ENCODE results near the gene IL2.

IL2 gene

DNA sequence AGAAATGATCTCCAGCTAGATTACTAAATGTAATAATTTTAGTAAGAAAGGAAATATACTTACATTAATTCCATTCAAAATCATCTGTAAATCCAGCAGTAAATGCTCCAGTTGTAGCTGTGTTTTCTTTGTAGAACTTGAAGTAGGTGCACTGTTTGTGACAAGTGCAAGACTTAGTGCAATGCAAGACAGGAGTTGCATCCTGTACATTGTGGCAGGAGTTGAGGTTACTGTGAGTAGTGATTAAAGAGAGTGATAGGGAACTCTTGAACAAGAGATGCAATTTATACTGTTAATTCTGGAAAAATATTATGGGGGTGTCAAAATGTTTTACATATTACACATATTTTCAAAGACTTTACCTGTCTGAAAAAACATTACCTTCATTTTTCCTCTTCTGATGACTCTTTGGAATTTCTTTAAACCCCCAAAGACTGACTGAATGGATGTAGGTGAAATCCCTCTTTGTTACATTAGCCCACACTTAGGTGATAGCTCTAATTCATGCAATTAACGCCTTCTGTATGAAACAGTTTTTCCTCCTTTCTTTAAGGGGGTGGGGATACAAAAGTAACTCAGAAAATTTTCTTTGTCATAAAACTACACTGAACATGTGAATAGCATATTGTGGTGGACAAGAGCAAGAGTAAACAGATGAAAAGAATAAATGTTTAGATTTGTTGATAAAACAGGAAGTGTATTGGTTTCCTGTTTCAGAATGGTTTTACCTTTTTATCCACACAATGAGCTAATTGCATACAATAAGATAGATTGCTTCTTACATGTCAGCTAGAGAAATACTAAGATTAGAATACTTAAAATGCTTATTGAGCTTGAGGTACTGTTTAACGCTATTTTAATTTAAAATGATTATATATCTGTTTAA lies at the start of gene IL2:
TSS of gene IL2 (minus strand) at position 495 of the 886 bp plus-strand sequence. CDS start at position 210, 285 bp downstream.
- DNase-seq = peak; percentile 37

DNA sequence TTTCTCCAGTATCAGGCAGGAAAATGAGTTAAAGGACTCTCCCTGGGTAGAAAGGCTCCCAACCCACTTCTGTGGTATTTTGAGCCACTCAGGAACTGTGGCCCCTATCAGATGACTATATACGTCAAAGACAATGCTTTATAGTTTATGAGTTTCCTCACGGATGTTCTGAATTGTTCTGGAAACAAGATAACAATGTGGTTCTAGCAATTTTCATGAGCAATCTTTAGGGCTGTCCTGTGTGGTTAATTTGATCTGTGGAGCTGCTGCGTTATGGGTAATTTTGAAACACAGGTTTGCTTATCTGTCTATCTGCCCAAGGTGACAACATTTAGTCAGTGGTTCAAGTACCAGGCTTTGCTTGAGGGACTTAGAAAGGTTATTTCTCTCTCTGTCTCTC lies 46.7 kb upstream of the IL2 start:
- DNase-seq = peak; percentile 28

DNA sequence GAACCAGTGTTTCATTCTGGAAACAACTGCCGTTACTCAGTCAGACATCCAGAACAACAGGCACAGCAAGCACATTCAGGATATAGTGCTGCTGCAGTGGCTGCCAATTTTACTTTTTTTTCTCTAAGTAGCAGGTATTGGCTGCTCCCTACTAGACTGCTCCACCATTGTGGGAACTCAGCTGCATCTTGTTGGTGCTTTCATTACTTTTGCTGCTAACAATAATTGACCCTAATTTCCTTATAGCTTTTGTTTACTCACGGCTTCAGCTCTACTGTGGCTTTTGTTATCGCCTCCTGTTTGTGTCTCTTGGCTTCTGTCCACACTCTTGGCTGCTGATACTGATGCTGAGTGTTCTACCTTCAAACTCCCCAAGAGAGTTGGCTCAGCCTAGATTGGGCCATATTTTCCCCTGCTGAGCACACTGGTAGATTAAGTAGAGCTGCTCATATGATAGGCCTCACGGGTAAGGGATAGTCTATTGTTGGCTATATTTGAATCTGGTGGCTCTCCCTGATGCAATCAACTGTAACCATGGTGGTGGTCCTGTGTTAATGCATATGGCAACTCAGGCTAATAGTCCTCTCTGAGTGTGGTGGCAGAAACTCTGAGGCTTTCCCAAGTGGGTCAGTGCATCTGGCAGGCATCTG lies 44.5 kb upstream of the IL2 start:
- no peak for DNase-seq

DNA sequence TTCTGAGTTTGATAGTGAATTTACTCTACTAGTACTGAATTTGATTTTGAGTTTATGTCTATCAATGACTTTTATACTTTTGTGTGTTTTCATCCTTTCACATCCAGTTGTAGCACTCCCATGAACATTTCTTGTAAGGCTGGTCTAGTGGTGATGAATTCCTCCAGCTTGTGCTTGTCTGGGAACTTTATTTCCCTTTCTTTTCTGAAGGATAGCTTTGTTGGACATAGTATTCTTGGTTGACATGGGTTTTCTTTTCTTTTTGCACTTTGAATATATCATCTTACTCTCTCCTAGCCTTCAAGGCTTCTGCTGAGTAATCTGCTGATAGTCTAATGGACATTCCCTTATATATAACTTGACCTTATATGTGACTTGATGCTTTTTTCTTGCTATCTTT lies 32.5 kb upstream of the IL2 start:
- no peak for DNase-seq

DNA sequence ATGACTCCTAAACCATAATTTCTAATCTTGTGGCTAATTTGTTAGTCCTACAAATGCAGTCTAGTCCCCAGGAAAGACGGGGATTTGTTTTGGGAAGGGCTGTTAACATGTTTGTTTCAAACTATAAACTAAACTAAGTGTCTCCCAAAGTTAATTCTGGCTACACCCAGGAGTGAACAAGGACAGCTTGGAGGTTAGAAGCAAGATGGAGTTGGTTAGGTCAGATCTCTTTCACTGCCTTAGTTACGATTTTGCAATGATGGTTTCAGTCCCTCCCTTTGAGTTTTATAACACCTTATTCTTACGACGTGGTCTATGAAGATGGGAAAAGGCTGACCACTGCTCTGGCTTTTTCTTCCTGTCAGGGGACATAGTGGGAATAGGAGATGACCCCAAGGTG lies 27.0 kb upstream of the IL2 start:
- no peak for DNase-seq

DNA sequence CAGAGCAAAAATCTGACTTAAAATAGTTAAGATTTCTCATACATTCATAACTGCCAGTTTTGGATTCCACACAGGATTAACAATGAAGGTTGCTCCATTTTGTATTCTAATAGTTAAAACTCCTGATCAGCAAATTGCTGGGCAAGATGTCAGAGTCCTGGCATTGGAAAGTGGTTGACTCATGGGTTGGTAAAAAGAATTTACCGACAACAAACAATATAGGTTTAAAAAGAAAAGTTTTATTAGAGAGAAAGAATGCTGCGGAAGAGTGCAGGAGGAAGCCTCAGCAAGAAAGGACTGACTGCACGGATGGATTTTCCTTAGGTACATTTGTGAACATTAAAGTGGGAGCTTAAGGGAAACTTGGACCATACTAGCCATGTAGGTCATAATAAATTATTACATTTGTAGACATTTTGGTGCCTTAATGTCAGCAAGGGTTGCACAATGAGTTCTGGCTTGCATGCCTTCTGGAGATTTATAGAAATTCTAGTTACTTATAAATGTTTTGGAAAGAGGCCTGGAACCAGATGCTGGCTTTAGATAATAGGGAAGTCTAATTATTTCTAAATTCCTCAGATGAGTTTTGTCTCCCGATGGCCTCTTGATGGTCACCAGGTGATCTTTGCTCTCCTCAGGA lies 25.4 kb upstream of the IL2 start:
- DNase-seq = no peak

DNA sequence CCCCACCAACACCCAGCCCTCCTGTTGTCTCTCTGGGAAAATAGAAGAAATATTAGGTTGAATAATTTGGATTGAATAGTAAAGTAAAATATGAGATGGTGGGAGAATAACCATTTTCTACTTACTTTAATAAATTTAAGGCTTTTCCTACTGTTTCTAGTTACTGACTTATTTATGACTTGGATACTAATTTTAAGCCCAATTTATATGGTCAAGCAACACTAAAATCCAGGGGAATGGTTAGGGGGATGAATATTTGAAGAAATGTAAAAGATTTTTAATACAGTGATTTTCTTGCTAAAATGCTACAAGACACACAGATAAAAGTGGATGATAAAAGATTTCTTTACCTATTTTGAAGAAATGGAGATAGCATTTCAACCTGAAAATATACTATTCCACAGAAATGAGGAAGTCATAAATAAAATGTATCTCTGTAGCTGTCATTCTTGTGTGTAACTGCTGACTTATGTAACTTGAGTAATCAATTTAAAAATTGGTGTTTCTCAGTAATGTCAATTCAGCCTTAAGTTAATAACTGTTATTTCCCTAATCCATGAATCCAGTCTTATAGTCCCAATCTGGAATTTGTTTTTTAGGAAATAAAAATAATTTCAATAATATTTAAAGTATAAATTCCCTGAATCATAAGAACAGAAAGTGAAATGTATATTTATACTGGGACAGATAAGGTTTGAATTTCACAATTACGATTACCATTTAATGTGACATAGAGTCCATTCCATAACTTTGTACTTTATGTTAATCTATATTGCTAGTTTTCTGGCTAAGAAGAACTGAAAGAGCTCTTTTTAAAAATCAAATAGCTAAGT lies 24.3 kb upstream of the IL2 start:
- DNase-seq = no peak

DNA sequence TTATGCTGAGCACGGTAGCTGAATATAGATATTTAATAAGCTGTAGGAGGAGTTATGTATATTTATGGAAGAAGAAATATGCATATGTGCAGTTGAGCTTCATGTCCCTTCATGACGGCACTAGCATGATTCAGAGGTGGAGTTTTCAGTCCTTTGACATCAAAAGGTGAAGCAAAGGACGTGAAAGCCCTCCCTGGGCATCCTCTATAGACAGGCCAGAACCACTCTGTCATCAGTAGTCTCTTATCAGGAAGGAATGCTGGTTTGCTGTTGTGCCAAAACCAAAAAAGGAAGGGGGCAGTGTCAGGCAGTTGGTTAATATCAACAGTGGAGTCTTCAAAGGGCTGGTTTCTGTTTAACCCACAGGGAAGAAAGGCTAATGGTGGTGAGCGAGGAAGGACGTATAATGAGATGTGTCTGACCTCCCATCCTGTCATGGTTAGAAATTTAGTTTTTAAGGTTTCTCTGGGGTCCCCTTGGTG lies 23.5 kb upstream of the IL2 start:
- no peak for DNase-seq

DNA sequence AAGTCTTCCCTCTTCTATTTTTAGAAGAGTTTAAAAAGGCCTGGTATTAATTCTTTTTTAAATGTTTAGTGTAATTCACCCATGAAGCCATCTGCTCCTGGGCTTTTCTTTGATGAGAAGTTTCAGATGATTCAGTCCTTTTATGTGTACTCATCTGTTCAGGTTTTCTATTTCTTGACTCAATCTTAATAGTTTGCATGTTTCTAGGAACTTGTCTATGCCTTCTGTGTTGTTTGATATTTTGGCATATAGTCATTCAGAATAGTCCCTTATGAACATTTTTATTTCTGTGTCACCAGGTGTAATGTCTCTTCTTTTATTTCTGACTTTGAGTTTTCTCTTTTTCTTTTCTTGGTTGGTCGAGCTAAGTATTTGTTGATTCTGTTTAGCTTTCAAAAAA lies 20.2 kb upstream of the IL2 start:
- no peak for DNase-seq

DNA sequence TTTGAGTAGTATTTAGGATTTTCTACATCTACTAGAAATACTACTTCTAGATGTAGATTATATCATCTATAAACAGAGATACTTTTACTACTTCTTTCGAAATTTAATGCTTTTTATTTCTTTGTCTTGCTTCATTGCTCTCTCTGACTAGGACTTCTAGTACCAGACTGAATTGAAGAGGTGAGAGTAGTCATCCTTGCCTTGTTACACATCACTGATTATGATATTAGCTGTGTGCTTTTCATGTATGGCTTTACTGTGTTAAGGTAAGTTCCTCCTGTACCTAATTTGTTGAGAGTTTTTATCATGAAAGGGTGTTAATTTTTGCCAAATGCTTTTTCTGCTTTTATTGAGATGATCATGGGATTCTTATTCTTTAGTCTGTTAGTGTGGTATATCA lies 19.6 kb upstream of the IL2 start:
- no peak for DNase-seq

DNA sequence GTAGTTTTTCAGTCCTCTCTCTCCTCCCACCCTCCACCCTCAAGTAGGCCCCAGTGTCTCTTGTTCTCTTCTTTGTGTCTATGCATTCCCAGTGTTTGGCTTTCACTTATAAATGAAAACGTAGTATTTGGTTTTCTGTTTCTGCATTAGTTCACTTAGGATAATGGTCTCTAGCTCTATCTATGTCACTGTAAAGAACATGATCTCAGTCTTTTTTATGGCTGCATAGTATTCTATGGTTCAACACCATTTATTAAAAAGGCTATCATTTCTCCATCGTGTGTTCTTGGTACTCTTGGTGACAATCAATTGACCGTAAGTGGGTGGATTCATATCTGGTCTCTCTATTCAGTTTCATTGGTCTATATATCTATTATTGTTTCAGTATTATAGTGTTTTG lies 18.7 kb upstream of the IL2 start:
- DNase-seq = no peak

DNA sequence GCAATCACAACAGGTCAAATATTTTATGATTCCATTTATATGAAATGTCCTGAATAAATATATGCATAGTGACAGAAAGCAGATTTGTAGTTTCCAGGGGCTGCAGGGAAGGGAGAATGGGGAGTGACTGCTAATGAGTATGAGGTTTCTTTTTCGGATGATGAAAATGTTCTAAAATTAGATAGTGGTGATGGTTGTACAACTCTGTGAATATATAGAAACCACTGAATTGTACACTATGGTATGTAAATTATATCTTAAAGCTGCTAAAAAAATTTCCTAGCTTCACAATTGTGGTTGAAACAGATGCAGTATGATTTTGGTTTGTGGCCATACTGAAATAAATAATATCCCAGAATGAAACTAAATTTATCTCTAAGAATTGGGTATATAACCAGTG lies 12.9 kb upstream of the IL2 start:
- no peak for DNase-seq

DNA sequence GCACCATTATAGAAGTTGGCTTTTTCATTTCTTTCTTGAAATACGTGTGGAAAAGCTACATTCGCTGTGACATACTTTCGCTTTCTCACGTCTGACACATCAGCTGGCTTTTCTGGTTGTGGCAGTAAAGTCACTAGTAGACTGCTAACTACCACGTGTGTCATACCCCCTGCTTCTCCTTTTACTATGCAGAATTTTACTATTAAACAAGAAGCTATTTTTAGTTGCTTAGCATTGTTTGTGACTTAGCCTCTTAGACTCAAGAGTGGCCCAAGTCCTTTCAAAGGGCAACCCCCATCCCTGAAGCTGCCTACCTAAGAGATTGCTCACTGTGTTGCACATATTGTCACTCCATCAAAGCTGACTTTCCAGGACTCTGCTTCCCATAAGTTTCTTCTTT lies 2.1 kb upstream of the IL2 start:
- DNase-seq = peak; percentile 56

DNA sequence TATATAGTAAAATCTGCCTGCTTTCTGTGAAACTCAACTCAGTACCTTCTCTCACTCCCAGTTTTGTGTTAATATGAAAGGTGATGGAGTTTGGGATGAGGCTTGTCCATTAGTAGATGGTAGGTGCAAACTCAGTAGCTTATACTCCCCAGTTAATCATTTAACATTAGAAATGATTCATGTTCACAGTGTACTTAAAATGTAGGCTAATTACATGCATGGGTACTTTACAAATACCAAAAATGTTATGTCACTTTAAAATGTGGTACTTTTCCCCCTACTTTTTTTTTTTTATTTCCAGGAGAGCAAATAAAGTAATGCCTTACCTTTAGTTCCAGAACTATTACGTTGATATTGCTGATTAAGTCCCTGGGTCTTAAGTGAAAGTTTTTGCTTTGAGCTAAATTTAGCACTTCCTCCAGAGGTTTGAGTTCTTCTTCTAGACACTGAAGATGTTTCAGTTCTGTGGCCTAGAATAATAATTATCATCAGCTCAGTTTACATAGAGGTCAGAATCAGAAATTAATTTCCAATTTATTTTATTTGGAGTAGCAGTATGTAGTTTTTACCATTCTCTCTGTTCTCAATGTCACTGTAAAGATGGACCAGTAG lies 3.0 kb downstream of the IL2 start:
- no peak for DNase-seq

DNA sequence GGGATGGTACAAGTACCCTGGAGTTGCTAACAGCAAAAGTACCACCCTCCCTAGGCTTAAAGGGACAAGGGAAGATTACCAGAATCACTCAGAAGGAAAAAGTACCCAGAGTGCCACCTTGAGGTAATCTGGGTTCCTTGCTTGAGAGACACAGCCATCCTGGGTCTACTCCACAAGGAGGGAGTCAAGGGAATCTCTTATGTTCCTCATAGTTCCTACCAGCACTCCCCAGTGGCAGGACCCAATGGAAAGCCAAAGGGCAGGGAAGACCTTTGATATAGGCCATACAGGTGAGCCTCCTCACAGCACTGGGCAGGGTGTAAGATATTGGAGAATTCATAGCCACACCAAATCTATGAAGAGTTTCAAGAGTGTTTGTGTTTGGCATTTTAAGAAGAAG lies 5.7 kb downstream of the IL2 start:
- DNase-seq = peak; percentile 35

DNA sequence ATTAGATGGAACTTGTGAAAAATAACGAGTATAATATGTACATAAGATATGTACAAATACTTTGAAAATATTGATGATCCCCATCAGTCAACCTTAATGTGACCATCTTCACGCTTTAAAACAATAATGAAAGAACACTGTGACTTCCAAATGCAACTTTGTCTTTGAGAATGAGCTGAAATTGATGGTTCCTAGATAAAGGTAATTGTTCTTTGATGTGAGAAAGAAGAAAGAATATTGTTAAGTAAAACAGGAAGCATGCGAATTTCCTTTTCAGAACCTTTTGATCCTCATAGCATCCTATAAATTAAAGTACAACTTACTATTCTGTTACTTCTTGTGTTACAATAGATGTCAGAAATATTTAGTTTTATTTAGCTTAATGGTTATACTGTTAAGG lies 22.2 kb downstream of the IL2 start:
- DNase-seq = peak; percentile 17

DNA sequence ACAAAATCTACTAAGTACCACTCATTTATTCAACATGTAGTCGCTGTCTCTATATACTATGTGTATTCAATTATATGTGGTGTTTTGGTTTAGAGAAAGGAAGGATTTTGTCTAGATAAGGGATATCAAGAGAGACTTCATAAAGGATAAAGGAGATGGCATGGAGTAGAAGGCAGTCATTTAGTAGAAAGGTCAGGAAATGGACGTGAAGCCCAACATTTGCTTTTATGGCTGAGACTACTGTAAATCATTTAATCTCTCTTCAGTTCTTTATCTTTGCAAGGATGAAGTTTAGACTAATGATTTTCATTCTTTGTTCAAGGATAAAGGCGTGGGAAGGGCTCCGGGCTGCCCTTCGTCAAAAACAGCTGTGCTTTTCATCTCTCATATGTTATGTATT lies 25.2 kb downstream of the IL2 start:
- DNase-seq = no peak

DNA sequence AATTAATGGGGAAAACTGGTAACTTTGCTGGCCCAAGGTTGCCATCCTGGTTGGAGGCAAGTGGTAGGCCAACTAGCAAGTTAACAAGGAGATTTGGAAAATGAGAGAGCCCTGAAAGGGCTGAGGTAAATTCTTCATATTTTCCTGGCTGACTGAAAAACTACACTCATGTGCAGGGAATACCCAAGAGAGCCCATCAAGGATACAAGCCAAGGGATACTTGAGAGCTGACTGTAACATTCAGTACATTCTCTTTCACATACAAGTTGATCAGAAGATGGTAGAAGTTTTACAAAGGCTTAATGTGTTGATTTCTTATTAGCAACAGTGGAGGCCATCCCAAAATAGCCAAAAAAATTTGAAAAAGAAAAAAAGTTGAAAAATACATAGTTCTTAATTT lies 33.3 kb downstream of the IL2 start:
- DNase-seq = no peak

DNA sequence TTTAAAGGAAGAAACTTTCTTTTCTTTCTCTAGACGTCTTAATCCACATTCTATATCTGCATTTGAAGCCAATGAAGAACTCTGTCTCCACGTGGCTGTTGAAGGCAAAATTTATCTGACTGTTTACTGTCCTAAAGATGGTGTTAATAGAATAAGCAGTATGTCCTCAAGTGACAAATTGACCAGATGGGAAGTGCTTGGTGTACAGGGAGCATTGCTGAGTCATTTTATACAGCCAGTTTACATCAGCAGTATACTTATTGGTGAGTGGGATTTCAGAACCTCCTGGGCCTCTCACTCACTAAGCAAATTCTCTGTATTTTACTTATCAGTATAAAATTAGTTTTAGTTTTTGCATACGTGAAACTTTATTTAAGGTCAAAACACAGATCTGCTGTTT lies 44.0 kb downstream of the IL2 start:
- DNase-seq = no peak

DNA sequence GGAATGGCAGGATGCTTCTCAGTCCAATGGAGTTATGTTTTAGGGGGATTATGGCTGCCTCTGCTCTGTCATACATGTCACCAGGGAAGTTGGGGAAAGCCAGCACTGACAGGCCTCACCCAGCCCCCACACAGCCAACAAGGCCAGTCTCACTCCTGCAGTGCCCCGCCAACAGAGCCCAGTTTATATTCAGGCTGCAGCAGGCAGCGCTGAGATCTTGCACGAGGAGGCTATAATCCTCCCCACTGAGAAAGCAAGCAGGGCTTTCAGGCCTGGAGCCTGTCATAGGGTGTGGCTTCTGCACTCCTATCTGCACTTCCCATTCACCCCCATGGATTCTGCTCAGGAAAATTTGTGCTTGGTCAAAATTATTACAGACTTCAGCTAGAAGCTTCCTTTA lies 52.7 kb downstream of the IL2 start:
- DNase-seq = no peak
